Endothelial cell of umbilical vein (primary cell): ENCODE measurements around the gene HID1.

Experiments used
- CTCF ChIP-seq, 2 donors: IDR thresholded peaks; 1 replicate in 1 of 2; 2 replicates in 1 of 2; pipeline ENCODE4 v1.5.1; 2011; ENCODE audit warnings: low read length in 2 of 2, mild to moderate bottlenecking in 2 of 2, moderate library complexity in 2 of 2, control low read depth in 1 of 2, inconsistent platforms in 1 of 2, low read depth in 1 of 2; ENCODE audit not compliant: insufficient read depth in 1 of 2; ENCODE audit errors: extremely low read depth in 1 of 2
- EZH2 ChIP-seq: IDR thresholded peaks from 2 replicates; pipeline ENCODE4 v1.6.1; 2012; ENCODE audit warnings: borderline replicate concordance, low read depth, mild to moderate bottlenecking, moderate library complexity, low read length, inconsistent platforms; ENCODE audit not compliant: severe bottlenecking
- FOS ChIP-seq: IDR thresholded peaks from 2 replicates; pipeline ENCODE4 v1.6.1; 2011; ENCODE audit warnings: mild to moderate bottlenecking, low read length, moderate library complexity, borderline replicate concordance; ENCODE audit not compliant: insufficient read depth
- GATA2 ChIP-seq: IDR thresholded peaks from 2 replicates; pipeline ENCODE4 v1.7.0; 2011; ENCODE audit warnings: low read depth, mild to moderate bottlenecking, moderate library complexity, mixed read lengths, low read length; ENCODE audit not compliant: insufficient read length, insufficient read depth
- JUN ChIP-seq: IDR thresholded peaks from 2 replicates; pipeline ENCODE4 v1.6.1; 2011; ENCODE audit warnings: borderline replicate concordance, low read depth; ENCODE audit not compliant: insufficient read length, insufficient read depth
- MAX ChIP-seq: IDR thresholded peaks from 2 replicates; pipeline ENCODE4 v1.6.1; 2011; ENCODE audit not compliant: insufficient read depth, insufficient read length
- POLR2A ChIP-seq: IDR thresholded peaks from 2 replicates; pipeline ENCODE4 v1.6.1; 2012; ENCODE audit warnings: low read depth, mild to moderate bottlenecking, control low read depth, low read length

DNA sequence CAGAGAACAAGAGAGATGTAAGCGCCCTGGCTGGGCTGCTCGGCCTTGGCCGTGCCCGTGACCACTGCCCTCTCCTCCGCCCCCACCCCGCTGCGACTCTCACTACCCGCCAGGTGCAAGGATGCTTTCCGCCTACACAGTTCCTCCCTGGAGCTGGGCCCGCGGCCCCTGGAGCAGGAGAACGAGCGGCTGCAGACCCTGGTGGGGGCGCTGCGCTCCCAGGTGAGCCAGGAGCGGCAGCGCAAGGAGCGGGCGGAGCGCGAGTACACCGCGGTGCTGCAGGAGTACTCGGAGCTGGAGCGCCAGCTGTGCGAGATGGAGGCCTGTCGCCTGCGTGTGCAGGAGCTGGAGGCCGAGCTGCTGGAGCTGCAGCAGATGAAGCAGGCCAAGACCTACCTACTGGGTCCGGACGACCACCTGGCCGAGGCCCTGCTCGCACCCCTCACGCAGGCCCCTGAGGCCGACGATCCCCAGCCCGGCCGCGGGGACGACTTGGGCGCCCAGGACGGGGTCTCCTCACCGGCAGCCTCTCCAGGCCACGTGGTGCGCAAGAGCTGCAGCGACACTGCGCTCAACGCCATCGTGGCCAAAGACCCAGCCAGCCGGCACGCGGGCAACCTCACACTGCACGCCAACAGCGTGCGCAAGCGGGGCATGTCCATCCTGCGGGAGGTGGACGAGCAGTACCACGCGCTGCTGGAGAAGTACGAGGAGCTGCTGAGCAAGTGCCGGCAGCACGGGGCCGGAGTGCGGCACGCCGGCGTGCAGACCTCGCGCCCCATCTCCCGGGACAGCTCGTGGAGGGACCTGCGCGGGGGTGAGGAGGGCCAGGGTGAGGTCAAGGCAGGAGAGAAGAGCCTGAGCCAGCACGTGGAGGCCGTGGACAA is 30.8 kb upstream of the HID1 start:
- no peak for TF ChIP-seq CTCF (IDR thresholded peaks at IDR 0.05; ENCODE audit: extremely low read depth in 1 of 2, insufficient read depth in 1 of 2, low read depth in 1 of 2, low read length in 2 of 2)
- TF ChIP-seq POLR2A, result no peak
- no peak for TF ChIP-seq GATA2
- no peak for TF ChIP-seq FOS
- TF ChIP-seq EZH2, result no peak
- no peak for TF ChIP-seq MAX
- TF ChIP-seq JUN, result no peak
